Stimulated activated CD8-positive, alpha-beta memory T cell treated with anti-CD3 and anti-CD28 coated beads, Interleukin-4, amount 100 ng/mL, for 1 hour (primary cell): ENCODE data around the gene SLCO4A1.
"Not testable (repeated sequence)": the region's sequence is repeated elsewhere in the genome, so short reads cannot be mapped to it uniquely, and the experiment has no call there.

Experiments used
- DNase-seq, 2 donors: peaks; one replicate each; pipeline ENCODE4 v3.0.0-alpha.2; 2020; ENCODE audit warnings: low read depth in 2 of 2, low spot score in 1 of 2

The SLCO4A1 gene

DNA sequence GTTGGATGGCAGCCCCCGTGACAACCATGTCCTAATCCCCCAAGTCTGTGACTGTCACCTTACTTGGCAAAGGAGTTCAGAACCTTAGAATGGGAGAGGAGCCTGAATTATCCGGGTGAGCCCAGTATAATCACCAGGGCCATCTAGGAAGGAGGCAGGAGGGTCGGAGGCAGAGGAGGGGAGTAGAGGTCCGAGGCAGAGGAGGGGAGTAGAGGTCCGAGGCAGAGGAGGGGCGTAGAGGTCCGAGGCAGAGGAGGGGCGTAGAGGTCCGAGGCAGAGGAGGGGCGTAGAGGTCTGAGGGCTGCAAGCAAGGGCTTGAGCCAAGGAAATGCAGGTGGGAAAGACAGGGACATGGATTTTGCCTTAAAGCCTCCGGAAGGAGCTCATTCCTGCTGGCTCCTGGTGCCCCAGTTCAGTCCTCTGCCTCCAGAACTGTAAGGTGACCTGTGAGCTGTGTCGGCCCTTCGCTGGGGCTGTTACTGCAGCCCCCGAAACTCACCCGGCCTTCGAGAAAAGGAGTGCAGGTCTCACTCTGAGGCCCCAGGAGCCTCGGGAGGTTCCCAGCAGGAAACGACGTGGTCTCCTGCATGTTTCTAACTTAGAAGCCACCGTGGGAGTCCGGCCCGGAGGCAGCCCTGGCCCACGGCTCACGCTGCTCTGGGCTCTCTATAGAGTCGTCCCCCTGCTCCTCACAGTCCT is 20.0 kb upstream of the SLCO4A1 start:
- DNase-seq = no peak

DNA sequence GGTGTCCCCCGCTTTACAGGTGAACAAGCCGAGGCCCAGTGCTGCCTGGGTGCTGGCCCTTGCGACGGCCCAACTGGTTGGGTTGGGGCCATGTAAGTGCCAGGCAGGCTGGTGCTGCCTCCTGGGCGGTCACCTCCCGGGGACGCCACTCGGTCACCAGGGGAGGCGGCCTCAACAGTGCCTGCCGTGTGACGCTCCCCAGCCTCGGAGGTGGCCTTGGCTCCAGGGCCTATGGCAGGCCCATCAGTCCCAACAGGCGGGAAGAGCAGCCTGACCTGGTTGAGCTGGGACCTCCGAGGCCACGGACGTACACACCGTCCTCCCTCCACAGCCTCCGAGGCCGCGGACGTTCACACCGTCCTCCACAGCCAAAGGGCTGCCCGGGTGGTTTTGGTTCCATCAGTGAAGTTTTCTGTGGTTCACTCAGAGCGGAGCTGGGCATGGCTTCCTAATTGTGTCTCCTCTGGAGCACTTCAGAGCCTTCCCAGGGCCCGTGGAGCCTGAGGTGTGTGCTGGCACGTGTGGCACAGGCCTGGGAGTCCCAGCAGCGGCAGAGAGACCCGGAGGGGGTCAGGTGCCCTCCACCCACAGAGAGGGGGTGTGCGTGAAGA is 19.3 kb upstream of the SLCO4A1 start:
- no peak for DNase-seq

DNA sequence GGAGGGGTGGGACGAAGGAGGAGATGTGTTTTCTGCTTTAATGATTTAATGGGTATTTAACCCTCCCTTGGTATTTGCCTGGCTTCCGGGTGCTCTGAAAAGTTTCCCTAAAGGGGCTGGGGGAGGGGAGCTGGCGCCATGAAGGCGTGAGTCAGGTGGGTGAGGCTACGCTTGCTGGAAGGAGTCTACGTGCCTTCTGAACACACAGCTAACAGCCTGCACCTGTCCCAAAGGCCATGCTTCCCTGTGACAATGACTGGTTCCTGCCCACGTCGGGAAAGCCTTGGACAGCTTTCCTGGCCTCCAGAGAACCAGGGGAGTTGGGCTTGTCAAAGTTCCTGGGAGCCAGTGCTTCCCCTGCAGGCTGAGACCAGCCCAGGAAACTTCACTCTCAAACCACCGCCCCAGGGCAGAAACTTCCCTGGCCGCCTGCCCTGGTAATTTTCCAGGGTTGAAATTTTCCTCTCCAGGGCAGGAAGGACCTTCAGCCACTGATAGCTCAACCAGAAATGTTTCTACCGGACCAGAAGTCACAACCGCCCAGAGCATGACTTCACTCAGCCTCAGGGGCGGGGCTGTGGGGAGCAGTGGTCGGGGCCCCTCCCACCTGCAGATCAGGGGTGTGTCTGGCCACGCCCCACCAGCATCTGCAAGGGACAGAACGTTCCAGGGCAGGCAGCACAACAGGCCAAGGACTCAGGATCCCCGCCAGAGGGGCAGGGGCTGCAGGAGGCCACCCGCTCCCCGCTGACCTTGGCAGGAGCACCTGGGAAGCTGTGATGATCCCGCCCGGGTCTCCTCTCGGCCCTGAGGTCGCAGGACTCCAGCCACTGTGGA is 18.6 kb upstream of the SLCO4A1 start:
- peak; percentile 53 to 71 for DNase-seq

DNA sequence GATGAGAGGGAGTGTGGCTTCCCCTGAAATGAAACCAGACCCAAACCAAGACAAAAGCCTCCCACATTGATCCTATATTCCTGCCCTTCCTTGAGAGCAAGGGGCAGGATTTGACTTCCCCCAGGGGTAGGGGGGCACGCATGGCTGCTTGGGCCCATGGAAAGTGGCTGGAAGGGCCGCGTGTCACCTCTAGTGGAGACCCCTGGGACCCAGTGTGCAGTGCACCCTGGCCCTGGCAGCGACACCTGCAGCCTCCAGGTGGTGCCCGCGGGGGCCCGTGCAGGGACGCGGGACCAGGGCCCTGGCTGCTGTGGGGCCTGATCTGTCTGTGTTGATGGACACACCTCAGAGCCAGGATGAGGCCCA is 18.0 kb upstream of the SLCO4A1 start:
- DNase-seq = no peak

DNA sequence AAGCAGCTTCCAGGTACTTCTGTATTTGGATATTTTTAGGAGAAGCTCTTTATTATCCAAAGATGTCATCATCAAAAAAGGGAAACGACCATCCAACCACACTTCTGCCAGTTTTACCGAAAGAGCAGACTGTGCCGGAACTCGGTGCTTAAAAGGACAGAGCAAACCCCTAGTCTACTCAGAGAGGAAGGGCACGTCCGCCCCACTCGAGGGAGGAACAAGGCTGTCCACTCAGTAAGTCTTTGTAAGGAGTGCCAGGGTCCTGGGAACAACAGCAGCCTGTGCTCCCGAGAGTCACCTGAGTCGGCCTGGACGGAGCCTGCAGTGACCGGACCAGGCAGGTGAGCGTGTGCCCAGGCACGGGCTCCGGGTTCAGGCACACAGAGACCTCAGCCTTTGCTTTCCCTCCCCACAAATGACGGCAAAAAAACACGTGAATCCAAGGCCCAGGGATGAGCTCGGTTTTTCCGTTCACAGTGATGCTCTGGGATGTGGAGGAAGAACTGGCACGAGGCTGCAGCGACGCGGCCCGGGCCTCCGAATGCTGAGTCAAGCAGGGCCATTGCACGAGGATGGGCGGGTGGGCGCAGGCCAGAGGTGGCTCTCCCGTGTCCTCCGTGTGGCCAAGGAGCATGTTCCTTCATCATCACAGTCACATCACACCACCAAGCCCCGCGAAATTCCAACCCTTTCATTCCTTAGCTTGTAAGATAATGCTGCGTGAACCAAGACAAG is 17.4 kb upstream of the SLCO4A1 start:
- DNase-seq = no peak

DNA sequence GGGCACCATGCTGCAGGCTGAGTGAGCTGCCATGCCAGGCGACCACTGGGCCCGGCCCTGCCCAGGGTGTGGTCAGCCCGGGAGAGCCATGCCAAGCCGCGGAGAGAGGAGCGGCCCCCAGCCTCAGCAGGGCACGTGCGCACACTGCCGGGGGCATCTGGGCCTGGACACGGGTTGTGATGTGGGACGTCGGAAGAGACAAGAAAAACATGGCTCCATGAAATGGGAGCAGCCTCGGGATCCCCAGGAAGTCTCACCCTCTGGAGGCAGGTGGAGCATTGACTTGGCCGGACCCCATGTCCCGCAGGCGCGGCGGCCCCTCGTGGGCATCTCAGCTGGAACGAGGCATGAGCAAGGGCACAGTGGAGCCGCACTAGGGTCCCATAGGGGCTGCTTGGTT is 16.8 kb upstream of the SLCO4A1 start:
- no peak for DNase-seq

DNA sequence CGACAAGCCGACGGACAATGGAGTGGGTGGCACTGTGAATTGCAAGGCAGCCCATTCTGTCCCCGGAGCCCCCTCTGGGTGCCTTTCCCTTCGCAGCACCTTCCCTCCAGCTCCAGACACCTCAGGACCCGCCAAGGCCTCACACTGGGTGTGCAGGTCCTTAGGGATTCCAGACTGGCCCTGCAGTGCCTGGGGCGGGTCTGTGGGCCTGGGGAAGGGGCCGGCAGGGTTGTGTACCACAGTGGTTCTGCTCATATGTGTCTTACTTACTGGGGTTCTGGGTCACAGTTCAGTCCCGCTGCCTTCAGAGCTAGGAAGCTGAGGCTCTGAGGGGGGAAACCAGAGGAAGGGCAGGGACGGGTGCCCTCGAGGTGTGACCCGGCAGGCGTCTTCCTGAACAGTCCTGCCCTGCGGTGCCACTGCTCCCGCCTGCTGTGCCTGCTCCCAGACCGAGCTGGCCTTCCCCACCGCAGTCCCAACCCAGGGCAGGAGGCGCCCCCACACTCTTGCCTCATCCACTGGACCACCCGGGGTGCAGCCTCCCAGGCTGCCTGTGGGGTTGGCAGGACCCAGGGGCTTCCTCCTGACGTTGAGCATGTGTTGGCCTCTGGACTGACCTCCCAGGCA is 16.3 kb upstream of the SLCO4A1 start:
- DNase-seq = no peak

DNA sequence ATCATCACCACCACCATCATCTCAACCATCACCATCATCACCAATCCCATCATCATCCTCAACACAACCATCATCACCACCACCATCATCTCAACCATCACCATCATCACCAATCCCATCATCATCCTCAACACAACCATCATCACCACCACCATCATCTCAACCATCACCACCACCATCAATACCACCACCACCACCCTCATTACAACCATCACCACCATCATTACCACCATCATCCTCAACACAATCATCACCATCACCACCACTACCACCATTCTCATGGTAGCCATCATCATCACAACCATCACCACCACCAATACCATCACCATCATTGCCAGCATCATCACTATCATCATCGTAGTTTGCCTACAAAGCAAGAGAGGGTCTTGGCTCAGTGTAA is 14.9 kb upstream of the SLCO4A1 start:
- DNase-seq = not testable (repeated sequence)

DNA sequence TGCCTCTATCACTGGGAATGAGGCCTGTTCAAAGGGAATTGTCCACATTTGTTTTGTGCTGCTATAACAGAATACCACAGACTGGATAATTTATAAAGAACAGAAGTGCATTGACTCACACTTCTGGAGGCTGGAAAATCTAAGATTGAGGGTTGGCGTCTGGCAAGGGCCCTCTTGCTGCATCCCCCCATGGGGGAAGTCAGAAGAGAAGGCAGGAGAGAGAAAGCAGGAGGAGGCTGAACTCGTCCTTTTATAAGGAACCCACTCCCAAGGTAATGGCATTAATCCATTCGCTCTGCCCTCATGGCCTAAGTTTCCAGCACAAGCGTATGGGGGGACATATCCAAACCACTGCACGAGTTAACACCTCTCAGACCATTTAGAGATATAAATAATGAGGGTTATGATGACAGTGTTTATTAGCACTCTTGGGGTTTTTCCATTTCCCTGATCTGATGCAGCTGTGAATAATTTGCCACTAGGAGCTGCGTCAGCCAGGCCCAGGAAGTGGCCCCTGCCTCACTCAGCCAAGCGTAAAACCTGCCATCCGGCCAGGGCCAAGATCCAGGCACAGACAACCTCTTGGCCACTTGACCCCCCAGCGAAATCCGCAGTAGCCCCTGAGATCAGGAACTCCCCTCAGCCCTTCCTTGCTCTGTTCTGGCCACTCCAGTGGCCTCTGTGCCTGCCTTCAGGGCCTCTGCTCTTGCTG is 14.2 kb upstream of the SLCO4A1 start:
- no peak for DNase-seq

DNA sequence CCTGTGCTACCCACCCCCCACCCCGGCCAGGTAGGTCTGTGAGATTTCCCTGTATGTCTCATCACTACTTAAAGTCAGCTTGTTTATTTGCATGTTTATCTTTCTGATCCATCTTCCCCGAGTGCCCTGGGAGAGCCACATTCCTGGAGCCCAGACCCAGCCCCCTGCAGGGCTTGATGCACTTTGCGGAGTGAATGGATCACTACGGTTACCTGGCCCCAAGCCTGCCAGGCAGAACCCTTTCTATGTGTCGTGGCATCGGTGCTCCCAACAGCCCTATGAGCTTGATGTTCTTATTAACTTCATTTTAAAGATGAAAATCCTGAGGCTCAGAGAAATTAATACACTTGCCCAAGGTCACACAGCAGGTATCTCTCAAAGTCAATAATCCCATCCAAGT is 13.6 kb upstream of the SLCO4A1 start:
- no peak for DNase-seq

DNA sequence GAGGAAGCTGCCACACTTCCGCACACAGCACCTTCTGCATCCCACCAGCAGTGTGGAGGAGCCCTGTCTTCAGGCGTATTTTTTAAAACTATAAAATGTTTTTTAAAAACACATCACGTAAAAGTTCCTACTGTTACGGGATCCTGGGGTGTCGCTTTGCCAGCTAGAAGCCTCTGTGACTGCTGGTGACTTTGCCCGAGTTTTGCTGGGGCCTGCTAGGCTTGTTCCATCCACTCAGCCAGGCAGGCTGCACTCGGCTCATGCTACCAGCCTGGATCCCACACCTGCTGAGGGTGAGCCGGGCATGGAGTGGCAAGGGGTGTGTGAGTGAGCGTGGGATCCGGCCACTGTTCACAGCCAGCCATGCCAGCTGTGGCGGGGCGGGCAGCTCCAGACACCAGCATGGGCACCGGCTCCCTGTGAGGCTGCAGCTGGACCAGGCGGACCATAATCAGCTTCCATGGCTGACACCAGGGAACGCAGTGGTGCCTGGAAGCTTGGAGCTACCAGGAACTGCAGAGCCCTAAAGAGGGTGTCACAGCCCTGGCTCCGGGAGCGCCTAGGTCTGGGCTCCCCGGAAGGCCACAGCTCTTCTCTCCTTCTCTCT is 12.3 kb upstream of the SLCO4A1 start:
- no peak for DNase-seq

DNA sequence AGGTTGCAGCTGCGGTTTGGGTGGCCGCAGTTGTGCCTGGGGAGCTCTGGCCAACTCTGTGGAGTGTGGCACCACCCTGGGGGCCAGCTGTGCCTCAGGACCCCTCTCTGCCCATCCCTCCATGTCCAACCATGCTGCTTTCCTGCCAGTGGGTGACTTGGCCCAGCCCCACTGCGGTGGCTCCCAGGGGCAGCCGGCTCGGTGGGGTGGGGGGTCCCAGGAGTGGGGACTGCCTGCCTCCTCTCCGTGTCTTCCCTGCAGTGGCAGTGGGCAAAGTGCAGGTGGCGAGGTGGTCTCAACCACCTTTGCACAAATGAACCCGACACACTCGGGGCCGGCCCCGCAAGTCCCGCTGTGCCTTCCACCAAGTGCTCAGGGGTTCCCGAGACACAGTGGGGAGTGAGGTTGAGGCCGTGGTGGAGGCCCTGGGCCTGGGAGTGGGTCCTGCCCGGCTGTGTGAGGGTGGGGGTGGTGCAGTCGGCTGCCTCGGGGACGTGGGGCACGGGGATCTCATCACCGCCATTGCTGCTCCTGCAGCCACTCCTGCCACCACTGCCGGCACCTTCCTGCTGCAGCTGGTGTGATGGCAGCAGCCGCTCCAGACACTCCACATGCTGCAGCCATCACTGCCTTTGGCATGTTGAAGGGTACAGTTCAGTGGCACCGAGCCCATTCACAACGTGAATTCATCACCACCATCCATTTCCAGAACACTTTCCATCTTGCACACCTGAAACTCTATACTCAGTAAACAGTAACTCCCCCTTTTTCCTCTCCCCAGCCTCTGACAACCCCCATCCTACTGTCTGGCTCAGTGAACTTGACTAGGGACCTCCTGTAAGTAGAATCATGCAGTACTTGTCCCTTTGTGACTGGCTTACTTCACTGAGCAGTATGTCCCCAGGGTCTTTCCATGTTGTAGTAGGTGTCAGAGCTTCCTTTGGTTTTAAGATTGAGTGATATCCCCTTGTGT is 10.7 kb upstream of the SLCO4A1 start:
- DNase-seq = no peak

DNA sequence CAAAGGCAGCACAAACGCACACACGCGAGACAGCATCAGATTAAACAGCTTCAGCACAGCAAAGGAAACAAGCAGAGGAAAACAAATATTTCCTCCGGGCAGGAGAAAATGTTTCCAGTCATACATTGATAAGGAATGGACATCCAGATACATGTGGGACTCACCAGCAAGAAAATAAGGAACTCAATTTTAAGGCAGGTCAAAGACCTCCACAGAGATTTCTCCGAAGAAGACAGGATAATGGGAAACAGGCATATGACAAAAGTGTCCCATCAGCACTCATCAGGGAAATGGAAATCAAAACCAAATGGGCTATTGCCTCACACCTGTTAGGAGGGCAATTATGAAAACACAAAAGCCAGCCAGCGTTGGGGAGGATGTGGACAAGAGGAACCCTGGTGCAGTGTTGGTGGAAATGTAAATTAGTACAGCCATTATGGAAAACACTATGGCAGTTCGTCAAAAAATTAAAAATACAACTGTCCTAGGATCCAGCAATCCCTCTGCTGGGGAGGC is 9.7 kb upstream of the SLCO4A1 start:
- DNase-seq = no peak

DNA sequence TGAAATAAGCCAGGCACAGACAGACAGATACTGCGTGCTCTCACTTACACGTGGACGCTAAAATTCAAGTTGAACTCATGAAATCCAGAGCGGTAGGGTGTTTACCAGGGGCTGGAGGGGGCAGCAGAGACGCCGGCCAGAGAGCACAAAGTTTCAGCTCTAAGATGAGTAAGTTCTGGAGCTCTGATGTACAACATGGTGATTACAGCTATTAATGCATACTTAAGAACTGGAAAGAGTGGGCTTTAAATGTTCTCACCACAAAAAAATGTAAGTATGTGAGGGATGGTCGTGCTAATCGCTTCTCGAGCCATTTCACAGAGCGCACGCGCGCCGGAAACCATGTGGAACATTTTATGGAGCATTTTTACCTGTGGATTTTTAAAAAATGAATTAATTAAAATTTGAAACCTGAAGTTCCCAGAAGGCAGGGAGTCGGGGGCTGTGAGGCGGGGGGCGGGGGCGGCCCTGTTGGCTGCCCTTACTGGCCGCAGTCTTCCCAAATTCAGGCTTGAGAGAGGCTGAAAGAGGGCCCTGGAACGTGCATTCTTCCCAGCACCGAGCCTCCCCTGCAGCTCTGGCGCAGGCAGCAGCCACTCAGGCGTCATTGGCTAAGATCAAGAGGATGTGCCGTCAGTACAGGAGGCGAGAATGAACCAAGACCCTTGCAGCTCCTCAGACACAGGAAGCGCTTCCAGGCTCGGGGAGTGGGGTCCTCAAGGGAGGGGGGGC is 8.5 kb upstream of the SLCO4A1 start:
- no peak for DNase-seq

DNA sequence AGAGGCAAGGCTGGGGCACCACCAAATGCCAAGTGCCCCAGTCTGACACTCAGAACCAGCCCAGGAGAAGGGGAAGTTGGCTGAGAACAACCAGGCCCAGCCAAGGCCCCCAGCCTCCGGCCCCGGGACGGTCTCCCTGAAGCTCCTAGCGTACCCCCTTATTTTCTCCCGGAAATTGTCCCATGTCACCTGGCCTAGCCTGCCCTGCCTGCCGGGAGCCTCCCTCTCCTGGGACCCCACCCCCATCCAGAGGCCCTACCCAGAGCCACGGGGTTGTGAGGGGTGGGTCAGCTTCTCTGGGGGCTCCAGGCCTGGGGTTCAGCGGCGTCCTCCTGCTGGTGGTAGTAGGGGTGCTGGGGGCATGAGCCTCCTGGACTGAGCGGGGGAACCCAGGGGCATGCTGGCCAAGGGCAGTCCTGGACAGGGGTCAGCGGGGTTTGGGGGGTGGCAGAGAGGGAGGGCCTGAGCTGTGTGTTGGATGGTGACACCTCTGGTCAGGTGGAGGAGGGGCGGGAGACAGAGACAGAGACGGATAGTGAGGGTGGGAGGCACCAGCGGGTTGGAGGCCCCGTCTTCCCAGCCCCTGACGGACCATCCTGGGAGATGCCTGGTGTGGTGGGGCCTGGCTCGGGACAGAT is 7.9 kb upstream of the SLCO4A1 start:
- DNase-seq = no peak

DNA sequence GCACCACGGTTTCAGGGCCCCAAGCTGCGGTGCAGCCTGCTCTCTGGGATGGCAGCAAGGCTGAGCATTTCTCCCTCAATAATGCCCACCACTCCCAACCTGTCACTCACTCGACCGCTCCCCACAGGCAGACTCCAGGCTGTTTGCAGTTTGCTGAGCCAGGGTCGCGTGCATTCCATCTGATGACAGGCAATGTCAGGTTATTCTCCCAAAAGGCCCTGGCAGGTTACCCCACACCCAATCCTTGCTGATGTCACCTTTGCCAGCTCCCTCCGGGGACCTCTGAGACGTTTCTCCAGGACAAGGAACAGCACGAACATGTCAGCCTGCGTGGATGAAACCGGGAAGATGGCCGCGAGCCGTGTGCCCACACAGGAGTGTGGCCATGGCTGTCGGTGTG is 7.1 kb upstream of the SLCO4A1 start:
- DNase-seq = no peak

DNA sequence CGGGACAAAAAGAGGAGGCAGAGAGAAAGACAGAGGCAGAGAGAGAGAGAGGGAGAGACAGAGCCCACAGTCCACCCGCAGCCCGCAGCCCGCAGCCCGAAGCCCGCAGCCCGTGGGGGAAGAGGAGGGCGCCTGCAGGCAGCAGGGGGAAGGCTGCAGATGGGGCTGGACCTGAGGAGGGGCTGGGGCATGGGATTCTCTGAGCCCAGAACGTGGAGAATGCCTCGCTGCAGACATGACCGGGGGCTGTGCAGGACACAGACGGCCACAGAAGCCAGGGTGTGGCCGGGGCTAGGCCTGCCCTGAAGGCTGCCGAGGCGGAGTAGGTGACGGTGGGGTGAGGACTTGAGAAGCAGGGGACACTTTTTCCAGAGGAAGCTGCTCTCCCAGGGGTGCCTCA is 6.5 kb upstream of the SLCO4A1 start:
- DNase-seq = no peak

DNA sequence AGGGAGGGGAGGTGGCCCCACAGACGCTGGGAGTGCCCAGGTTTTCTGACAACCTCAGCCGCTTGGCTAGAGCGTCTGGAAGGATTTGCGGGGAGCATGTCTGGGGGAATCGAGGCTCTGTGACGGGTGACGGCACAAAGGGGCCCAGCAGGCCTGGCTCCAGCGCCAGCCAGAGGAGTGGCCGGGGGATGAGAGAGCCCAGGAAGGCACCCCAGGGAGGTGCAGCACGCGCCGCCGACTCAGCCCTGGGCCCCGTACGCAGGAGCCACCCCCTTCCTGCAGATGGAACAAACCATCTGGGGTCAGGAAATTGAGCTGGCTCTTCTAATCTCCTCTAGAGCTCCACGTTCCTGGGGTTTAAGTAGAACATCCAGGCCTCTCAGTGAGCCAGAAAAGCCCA is 5.9 kb upstream of the SLCO4A1 start:
- DNase-seq = no peak
